ENCODE measurements around the gene HS2ST1. TPM values are rescaled to one million over a fixed set of nuclear protein-coding genes. Genes with fewer than 3 reads are reported as not detected.

Gene HS2ST1
- total RNA-seq, 3 donors from 2014 or later (not counting 1 experiment from before 2014, with no cell fraction given), result 12.5 to 18.4 (median 14.3) TPM

- no peak for TF ChIP-seq CTCF (IDR thresholded peaks at IDR 0.05)
- H3K27ac Mint-ChIP-seq, result no peak overlapping the region
- Histone ChIP-seq H3K27ac (ENCODE audit: low read length) (no peak overlapping the region), H3K4me1 (ENCODE audit: control insufficient read depth, insufficient read depth, low read length) (peaks cover 12% of the 10 kb centered on the region), H3K27me3 (ENCODE audit: control insufficient read depth, insufficient read depth, low read length) (no peaks in the 10 kb centered on the region), H3K36me3 (ENCODE audit: control insufficient read depth, insufficient read depth, low read length) (no peaks in the 10 kb centered on the region), H3K4me3 (ENCODE audit: low read length) (no peak overlapping the region), H3K9me3 (ENCODE audit: control insufficient read depth, insufficient read depth, low read length) (no peaks in the 10 kb centered on the region)
- DNase-seq (no peak), ATAC-seq (no peak)
- H3K36me3 Mint-ChIP-seq, result no peaks in the 10 kb centered on the region
- intact Hi-C loops (cut with micrococcal nuclease), result no loop called here
- 94% methylated on average over 11 of the region's 11 CpGs for WGBS (ENCODE audit: insufficient coverage)
- H3K9me3 Mint-ChIP-seq, result no peaks in the 10 kb centered on the region
- peaks cover 13% of the 10 kb centered on the region in 2 donors for H3K4me1 Mint-ChIP-seq
- peaks cover 8 to 25% of the 10 kb centered on the region in 2 donors for H3K27me3 Mint-ChIP-seq (ENCODE audit: low read depth in 2 of 2)
- H3K4me3 Mint-ChIP-seq, result no peak overlapping the region
Measured at GRCh38 chr1:87135329-87135712, 220.9 kb downstream of the HS2ST1 start.

- no peaks in the 10 kb centered on the region for H3K27me3 ChIP-seq (ENCODE audit: control insufficient read depth, insufficient read depth, low read length)
- no peak overlapping the region for H3K27ac ChIP-seq (ENCODE audit: low read length)
- 87% methylated on average over 7 of the region's 8 CpGs for WGBS (ENCODE audit: insufficient coverage)
- TF ChIP-seq CTCF (IDR thresholded peaks at IDR 0.05), result no peak
- no peaks in the 10 kb centered on the region for H3K9me3 Mint-ChIP-seq
- intact Hi-C loops (cut with micrococcal nuclease), result no loop called here
- peaks cover 8 to 10% of the 10 kb centered on the region in 2 donors for H3K4me1 Mint-ChIP-seq
- no peaks in the 10 kb centered on the region for H3K36me3 ChIP-seq (ENCODE audit: control insufficient read depth, insufficient read depth, low read length)
- H3K27ac Mint-ChIP-seq, result no peak overlapping the region
- DNase-seq (no peak), ATAC-seq (no peak)
- H3K27me3 Mint-ChIP-seq (ENCODE audit: low read depth in 2 of 2), result peaks cover 6 to 19% of the 10 kb centered on the region in 2 donors
- no peak overlapping the region for H3K4me3 Mint-ChIP-seq
- H3K4me3 ChIP-seq (ENCODE audit: low read length), result no peak overlapping the region
- peaks cover 8% of the 10 kb centered on the region for H3K4me1 ChIP-seq (ENCODE audit: control insufficient read depth, insufficient read depth, low read length)
- no peaks in the 10 kb centered on the region for H3K9me3 ChIP-seq (ENCODE audit: control insufficient read depth, insufficient read depth, low read length)
- H3K36me3 Mint-ChIP-seq, result no peaks in the 10 kb centered on the region
Measured at GRCh38 chr1:87136607-87137341, 222.3 kb downstream of the HS2ST1 start.

GRCh38 chr1:87137342-87137739 lies 222.9 kb downstream of the HS2ST1 start:
- ATAC-seq (no peak), DNase-seq (no peak)
- Mint-ChIP-seq H3K36me3 (no peaks in the 10 kb centered on the region), H3K4me3 (no peak overlapping the region), H3K27ac (no peak overlapping the region), H3K27me3 (ENCODE audit: low read depth in 2 of 2) (peaks cover 5 to 17% of the 10 kb centered on the region in 2 donors), H3K4me1 (peaks cover 6% of the 10 kb centered on the region in 2 donors), H3K9me3 (no peaks in the 10 kb centered on the region)
- H3K27ac ChIP-seq (ENCODE audit: low read length), result no peak overlapping the region
- no peak for TF ChIP-seq CTCF (IDR thresholded peaks at IDR 0.05)
- H3K27me3 ChIP-seq (ENCODE audit: control insufficient read depth, insufficient read depth, low read length), result no peaks in the 10 kb centered on the region
- H3K4me3 ChIP-seq (ENCODE audit: low read length), result no peak overlapping the region
- intact Hi-C loops (cut with micrococcal nuclease), result no loop called here
- no peaks in the 10 kb centered on the region for H3K36me3 ChIP-seq (ENCODE audit: control insufficient read depth, insufficient read depth, low read length)
- H3K4me1 ChIP-seq (ENCODE audit: control insufficient read depth, insufficient read depth, low read length), result peaks cover 3% of the 10 kb centered on the region
- H3K9me3 ChIP-seq (ENCODE audit: control insufficient read depth, insufficient read depth, low read length), result no peaks in the 10 kb centered on the region
- WGBS (ENCODE audit: insufficient coverage), result 60% methylated on average over 1 of the region's 2 CpGs
